DND-41 (cell line): ENCODE data around the gene ABCE1.

ENCODE experiments used
- CTCF ChIP-seq: IDR thresholded peaks from 2 replicates; pipeline ENCODE4 v1.5.1; 2012; ENCODE audit warnings: borderline replicate concordance, low read length, moderate library complexity, mild to moderate bottlenecking; ENCODE audit not compliant: poor library complexity, severe bottlenecking; ENCODE audit errors: extremely low read depth
- EZH2 ChIP-seq: IDR thresholded peaks from 3 replicates; pipeline ENCODE4 v1.6.1; 2012; ENCODE audit warnings: borderline replicate concordance, low read depth, mild to moderate bottlenecking, moderate library complexity, low read length, inconsistent platforms; ENCODE audit not compliant: severe bottlenecking

- TF ChIP-seq CTCF (no peak), EZH2 (no peak)
These were observed 10.0 kb downstream of the ABCE1 start for GRCh38 chr4:145108128-145108527.
